Activated B cell treated with CpG ODN at 0.5 μM for 24 hours (primary cell): Measurements from ENCODE around the gene HS6ST2. TPM values are rescaled to one million over a fixed set of nuclear protein-coding genes. Genes with fewer than 3 reads are reported as not detected.

ENCODE experiments used
- ATAC-seq: fragments of 200-7000 bp; cut with Tn5 transposase; one replicate; pipeline ENCODE4 v1.10.0; 2021; ENCODE audit warnings: low read depth, mild to moderate bottlenecking, moderate library complexity
- CTCF ChIA-PET: fragments of 350-600 bp; sonication (Branson Sonifier 250); formaldehyde crosslinking; loops from one replicate; lab custom pipeline; 2021; ENCODE audit warnings: antibody characterized with exemption; lab: Charles Lee
- POLR2A ChIA-PET: fragments of 350-600 bp; sonication (Branson Sonifier 250); formaldehyde crosslinking; loops from one replicate; lab custom pipeline; 2021; ENCODE audit warnings: antibody characterized with exemption; lab: Charles Lee
- DNase-seq: peaks from one replicate; pipeline ENCODE4 v3.0.0; 2022
- H3K27ac Mint-ChIP-seq: one replicate; pipeline ENCODE4 v1.8.0; 2020; ENCODE audit warnings: mixed read lengths
- H3K27me3 Mint-ChIP-seq: one replicate; pipeline ENCODE4 v1.8.0; 2021; ENCODE audit warnings: mixed read lengths
- H3K36me3 Mint-ChIP-seq: one replicate; pipeline ENCODE4 v1.8.0; 2021; ENCODE audit warnings: low read depth, mixed read lengths
- H3K4me1 Mint-ChIP-seq: one replicate; pipeline ENCODE4 v1.8.0; 2021; ENCODE audit warnings: mixed read lengths
- H3K4me3 Mint-ChIP-seq: one replicate; pipeline ENCODE4 v1.8.0; 2020; ENCODE audit warnings: mild to moderate bottlenecking, mixed read lengths
- H3K9me3 Mint-ChIP-seq: one replicate; pipeline ENCODE4 v1.8.0; 2020; ENCODE audit warnings: mixed read lengths
- intact Hi-C: fragments of 100-400 bp; cut with micrococcal nuclease; formaldehyde crosslinking; loops from one replicate; pipeline ENCODE4 v1.15.1; 2024
- total RNA-seq: library from RNA; stranded (reverse); gene quantifications from 2 replicates; pipeline ENCODE4 v1.2.3, GENCODE V29; 2022
- TF ChIP-seq, protein P1 (sequence below): fragments of 200-600 bp; IDR thresholded peaks from one replicate; pipeline ENCODE4 v1.8.0; 2022; ENCODE audit warnings: antibody characterized with exemption, mild to moderate bottlenecking

The HS6ST2 gene
- total RNA-seq, 1 donor from 2014 or later, result not detected

DNA sequence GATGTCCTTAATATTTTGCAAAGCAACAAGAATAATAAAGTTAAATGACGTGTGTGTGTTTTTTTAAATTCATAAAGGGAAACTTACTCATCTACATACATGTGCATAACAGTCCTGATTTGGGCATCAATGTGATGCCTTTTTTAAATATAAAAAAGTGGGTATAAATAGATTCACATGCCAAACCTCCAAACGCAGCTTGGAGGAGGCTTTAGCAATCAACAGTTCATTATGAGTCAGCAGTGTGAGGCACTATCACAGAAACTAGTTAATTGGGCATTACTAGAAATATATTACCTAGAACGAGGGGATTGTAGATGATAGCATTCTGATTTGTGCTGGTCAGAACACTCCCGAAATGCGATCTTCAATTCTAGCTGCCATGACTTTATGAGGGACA lies 115.1 kb downstream of the HS6ST2 start:
- Mint-ChIP-seq H3K4me3 (no peak overlapping the region), H3K27me3 (no peaks in the 10 kb centered on the region), H3K9me3 (no peaks in the 10 kb centered on the region), H3K27ac (no peak overlapping the region), H3K36me3 (no peaks in the 10 kb centered on the region), H3K4me1 (no peaks in the 10 kb centered on the region)
- DNase-seq, result no peak
- intact Hi-C loops, result no loop called here
- TF ChIP-seq, protein P1, sequence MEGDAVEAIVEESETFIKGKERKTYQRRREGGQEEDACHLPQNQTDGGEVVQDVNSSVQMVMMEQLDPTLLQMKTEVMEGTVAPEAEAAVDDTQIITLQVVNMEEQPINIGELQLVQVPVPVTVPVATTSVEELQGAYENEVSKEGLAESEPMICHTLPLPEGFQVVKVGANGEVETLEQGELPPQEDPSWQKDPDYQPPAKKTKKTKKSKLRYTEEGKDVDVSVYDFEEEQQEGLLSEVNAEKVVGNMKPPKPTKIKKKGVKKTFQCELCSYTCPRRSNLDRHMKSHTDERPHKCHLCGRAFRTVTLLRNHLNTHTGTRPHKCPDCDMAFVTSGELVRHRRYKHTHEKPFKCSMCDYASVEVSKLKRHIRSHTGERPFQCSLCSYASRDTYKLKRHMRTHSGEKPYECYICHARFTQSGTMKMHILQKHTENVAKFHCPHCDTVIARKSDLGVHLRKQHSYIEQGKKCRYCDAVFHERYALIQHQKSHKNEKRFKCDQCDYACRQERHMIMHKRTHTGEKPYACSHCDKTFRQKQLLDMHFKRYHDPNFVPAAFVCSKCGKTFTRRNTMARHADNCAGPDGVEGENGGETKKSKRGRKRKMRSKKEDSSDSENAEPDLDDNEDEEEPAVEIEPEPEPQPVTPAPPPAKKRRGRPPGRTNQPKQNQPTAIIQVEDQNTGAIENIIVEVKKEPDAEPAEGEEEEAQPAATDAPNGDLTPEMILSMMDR, result no peak
- ATAC-seq, result no peak
- CTCF ChIA-PET, result no interaction called here
- POLR2A ChIA-PET, result no interaction called here

DNA sequence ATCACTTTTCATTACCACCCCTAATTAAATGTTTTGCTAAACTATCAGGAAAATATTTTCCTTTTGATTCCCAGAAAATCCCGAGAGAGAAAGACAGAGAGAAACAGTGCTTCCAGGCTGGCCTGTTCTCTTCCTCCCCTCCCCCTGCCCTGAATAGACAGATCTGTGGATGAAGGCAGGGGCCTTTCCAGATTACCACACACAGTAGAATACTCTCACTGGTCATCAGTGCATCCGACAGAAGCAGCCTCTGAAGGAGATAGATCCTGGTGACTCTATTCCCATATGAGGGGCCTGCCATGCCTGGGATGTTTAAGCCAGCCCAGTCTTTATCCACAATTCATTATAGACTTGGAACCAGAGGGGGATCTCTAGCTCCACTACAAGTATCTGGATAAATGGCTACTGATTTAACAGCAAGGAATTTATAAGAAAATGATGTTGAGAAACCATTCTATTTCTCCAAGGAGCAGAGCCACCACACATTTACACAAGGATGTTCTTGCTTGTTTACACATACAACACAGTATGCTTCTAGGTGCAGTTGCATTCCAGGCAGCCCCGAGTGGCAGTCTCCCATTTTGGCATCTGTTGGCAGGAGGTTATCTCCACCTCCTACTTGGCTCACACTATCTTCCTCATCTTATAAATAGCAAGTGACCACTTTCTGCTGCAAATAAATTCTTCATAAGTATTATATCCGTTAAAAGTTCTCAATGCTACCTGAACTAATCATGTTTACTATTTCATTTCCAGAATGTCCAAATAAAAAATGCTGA lies 115.8 kb downstream of the HS6ST2 start:
- Mint-ChIP-seq H3K4me3 (no peak overlapping the region), H3K27me3 (no peaks in the 10 kb centered on the region), H3K36me3 (no peaks in the 10 kb centered on the region), H3K4me1 (no peaks in the 10 kb centered on the region), H3K27ac (no peak overlapping the region), H3K9me3 (no peaks in the 10 kb centered on the region)
- intact Hi-C loops, result no loop called here
- DNase-seq (no peak), ATAC-seq (no peak)
- TF ChIP-seq, protein P1, result no peak
- POLR2A ChIA-PET, result no interaction called here
- CTCF ChIA-PET, result no interaction called here

DNA sequence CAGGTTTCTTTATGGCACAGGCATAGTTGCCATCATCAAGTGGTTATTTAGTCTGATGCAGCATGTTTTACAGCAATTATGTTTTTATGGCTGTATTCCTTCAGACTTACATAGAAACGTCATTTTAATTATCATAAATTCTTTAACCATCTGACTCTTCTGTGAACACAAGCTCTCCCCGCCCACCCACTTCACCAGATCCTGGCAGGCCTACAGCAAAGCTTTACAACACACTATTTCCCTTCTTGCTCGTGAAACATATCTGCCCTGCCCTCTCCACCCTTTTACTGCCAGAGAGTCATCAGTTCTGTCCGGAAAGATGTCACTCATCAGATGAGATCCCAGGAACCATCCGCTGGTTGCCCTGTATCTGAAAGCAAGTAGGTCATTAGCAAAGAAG lies 120.5 kb downstream of the HS6ST2 start:
- ChIA-PET POLR2A (no interaction called here), CTCF (no interaction called here)
- TF ChIP-seq, protein P1, result no peak
- Mint-ChIP-seq H3K9me3 (no peaks in the 10 kb centered on the region), H3K4me3 (no peak overlapping the region), H3K36me3 (no peaks in the 10 kb centered on the region), H3K27ac (no peak overlapping the region), H3K27me3 (no peaks in the 10 kb centered on the region), H3K4me1 (no peaks in the 10 kb centered on the region)
- DNase-seq, result no peak
- ATAC-seq, result no peak
- intact Hi-C loops, result no loop called here

DNA sequence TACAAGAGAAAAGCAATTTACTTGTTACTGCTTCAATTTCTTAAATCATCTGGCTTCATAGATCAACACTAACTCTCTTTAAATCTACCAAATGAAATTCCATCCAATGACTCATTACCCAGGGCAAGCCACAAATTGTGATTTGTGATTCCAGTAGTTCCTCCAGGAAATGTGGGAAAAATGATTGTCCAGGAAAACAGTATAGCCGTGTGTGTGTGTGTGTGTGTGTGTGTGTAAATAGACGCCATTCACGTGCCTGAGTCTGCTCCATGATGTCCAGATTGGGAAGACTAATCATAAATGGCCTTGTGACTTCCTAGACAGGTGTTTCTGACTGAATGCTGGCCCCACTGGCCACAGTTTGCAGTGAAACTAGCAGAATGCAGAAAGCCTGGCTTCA lies 121.3 kb downstream of the HS6ST2 start:
- ChIA-PET POLR2A (no interaction called here), CTCF (no interaction called here)
- no peak for DNase-seq
- no peak overlapping the region for H3K27ac Mint-ChIP-seq
- ATAC-seq, result no peak
- TF ChIP-seq, protein P1, result no peak
- H3K4me3 Mint-ChIP-seq, result no peak overlapping the region
- H3K4me1 Mint-ChIP-seq, result no peaks in the 10 kb centered on the region
- H3K9me3 Mint-ChIP-seq, result no peaks in the 10 kb centered on the region
- H3K27me3 Mint-ChIP-seq, result no peaks in the 10 kb centered on the region
- intact Hi-C loops, result no loop called here
- H3K36me3 Mint-ChIP-seq, result no peaks in the 10 kb centered on the region

DNA sequence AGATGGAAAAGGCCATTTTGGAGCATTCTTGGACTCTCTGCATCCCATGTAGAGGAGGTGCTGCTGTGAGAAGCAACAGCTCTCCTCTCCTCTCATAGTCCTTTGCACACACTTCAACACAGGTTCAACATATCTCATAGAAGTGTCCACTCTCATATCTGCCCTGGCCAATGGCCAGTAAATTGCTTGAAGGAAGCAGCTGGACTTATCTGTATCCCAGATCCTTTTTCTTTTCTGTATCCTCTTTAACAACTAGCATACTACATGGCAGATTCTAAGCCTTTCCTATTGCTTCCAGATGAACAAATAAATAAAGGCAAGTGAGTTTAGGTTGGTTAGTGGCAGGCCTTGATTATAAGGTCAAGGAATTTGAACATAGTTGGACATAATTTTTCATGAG lies 122.0 kb downstream of the HS6ST2 start:
- intact Hi-C loops, result no loop called here
- POLR2A ChIA-PET, result no interaction called here
- H3K36me3 Mint-ChIP-seq, result no peaks in the 10 kb centered on the region
- TF ChIP-seq, protein P1, result no peak
- ATAC-seq (no peak), DNase-seq (no peak)
- no peaks in the 10 kb centered on the region for H3K9me3 Mint-ChIP-seq
- no peak overlapping the region for H3K4me3 Mint-ChIP-seq
- no peaks in the 10 kb centered on the region for H3K27me3 Mint-ChIP-seq
- H3K27ac Mint-ChIP-seq, result no peak overlapping the region
- H3K4me1 Mint-ChIP-seq, result no peaks in the 10 kb centered on the region
- CTCF ChIA-PET, result no interaction called here
